Caco-2 (cell line): ENCODE results near the gene KLHL13. TPM values are rescaled to one million over a fixed set of nuclear protein-coding genes. Genes with fewer than 3 reads are reported as not detected.

Source experiments
- BruUV-seq: library from RNA; stranded (reverse); fragments of 400-500 nt; replicated peaks from 2 replicates; lab custom pipeline; 2021; lab: Mats Ljungman, UMichigan
- CTCF ChIA-PET: fragments of 300-600 bp; sonication (Branson Sonifier 250); formaldehyde crosslinking; loops from one replicate; lab custom pipeline; 2022; ENCODE audit warnings: antibody characterized with exemption; lab: Charles Lee
- POLR2A ChIA-PET: fragments of 300-600 bp; sonication (Branson Sonifier 250); formaldehyde crosslinking; loops from one replicate; lab custom pipeline; 2022; ENCODE audit warnings: antibody characterized with exemption; lab: Charles Lee
- DNase-seq, 2 experiments: peaks; one replicate each; pipeline versions ENCODE4 v3.0.0 to v3.0.0-alpha.2; 2020 to 2022
- H3K27me3 ChIP-seq: replicated peaks from 2 replicates; pipeline ENCODE4 v1.6.0; 2011; ENCODE audit warnings: low read length; ENCODE audit not compliant: control insufficient read depth, insufficient read depth
- H3K36me3 ChIP-seq: 2 replicates; pipeline ENCODE4 v1.5.1; 2011; ENCODE audit warnings: low read length; ENCODE audit not compliant: control insufficient read depth, insufficient read depth
- H3K4me1 ChIP-seq: fragments of 250-450 bp; sonication (Bioruptor Pico); 2 replicates; pipeline ENCODE4 v1.5.1; 2020; ENCODE audit warnings: mild to moderate bottlenecking
- H3K4me3 ChIP-seq: 2 replicates; pipeline ENCODE4 v1.5.1; 2011; ENCODE audit warnings: low read depth, mild to moderate bottlenecking, control low read depth, low read length
- H3K9me3 ChIP-seq: fragments of 250-450 bp; sonication (Bioruptor Pico); 2 replicates; pipeline ENCODE4 v1.5.1; 2020; ENCODE audit warnings: mild to moderate bottlenecking, moderate library complexity
- H3K27ac Mint-ChIP-seq: one replicate; pipeline ENCODE4 v1.8.0; 2022; ENCODE audit warnings: mixed read lengths; ENCODE audit not compliant: unreplicated experiment
- H3K27me3 Mint-ChIP-seq: one replicate; pipeline ENCODE4 v1.8.0; 2022; ENCODE audit warnings: mixed read lengths; ENCODE audit not compliant: insufficient read depth, unreplicated experiment
- H3K36me3 Mint-ChIP-seq: one replicate; pipeline ENCODE4 v1.8.0; 2022; ENCODE audit warnings: mild to moderate bottlenecking, mixed read lengths; ENCODE audit not compliant: insufficient read depth, unreplicated experiment
- H3K4me1 Mint-ChIP-seq: one replicate; pipeline ENCODE4 v1.8.0; 2022; ENCODE audit warnings: low read depth, mixed read lengths; ENCODE audit not compliant: unreplicated experiment
- H3K4me3 Mint-ChIP-seq: one replicate; pipeline ENCODE4 v1.8.0; 2022; ENCODE audit warnings: mild to moderate bottlenecking, moderate library complexity, mixed read lengths; ENCODE audit not compliant: unreplicated experiment
- H3K9me3 Mint-ChIP-seq: one replicate; pipeline ENCODE4 v1.8.0; 2022; ENCODE audit warnings: mixed read lengths; ENCODE audit not compliant: unreplicated experiment
- CTCF ChIP-seq, 2 experiments: fragments of 200-600 bp in 1 of 2; IDR thresholded peaks; 1 replicate in 1 of 2; 2 replicates in 1 of 2; pipeline versions ENCODE4 v1.5.1 to v1.8.0; 2011 to 2022; ENCODE audit warnings: antibody characterized with exemption in 1 of 2, control low read depth in 1 of 2, inconsistent platforms in 1 of 2, low read depth in 1 of 2, low read length in 1 of 2, mild to moderate bottlenecking in 1 of 2, moderate library complexity in 1 of 2; ENCODE audit not compliant: insufficient read depth in 1 of 2, severe bottlenecking in 1 of 2, unreplicated experiment in 1 of 2
- intact Hi-C: fragments of 100-400 bp; cut with micrococcal nuclease; formaldehyde crosslinking; loops from one replicate; pipeline ENCODE4 v1.10.0; 2022; ENCODE audit not compliant: unreplicated experiment
- total RNA-seq: library from RNA; stranded (reverse); gene quantifications from 2 replicates; pipeline ENCODE4 v1.2.3, GENCODE V29; 2022

KLHL13 gene
- total RNA-seq, 1 experiment from 2014 or later, result 9.1 TPM

DNA sequence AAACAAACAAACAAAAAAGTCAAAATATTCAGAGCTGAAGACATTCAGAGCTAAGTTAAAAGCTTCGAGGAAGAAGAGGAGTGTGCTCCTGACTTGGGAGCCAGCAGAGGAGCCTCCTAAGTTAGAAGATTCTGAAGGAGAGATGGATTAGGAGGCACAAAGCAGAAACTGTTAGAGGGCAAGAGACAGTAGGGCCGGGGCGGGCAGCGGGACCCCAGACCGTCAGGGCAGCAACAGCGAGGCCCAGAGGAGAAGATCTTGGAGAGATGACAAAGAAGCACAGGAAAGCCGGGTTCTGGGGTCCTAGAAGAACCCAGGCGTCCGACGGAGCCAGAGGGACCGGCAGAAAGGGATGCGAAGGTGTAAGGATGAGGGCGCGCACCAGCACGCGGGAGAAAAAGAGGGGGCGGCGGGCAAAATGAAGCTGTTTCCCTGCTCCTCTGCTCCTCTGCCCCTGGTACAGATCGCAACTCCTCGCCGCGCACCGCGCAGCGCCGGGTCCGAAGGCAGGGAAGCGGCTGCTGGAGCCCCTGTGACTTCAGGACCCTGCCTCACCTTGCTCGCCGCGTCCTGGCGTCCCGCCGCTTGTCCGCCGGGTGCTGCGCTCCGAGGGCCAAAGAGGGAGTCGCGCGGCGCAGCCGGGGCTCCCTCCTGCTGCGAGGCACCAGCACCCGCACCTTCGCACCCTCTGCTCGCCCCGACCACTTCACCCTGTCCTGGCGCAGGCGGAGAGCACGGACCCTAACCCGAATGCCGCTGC is 477 bp downstream of the KLHL13 start:
- Histone ChIP-seq H3K36me3 (no peaks in the 10 kb centered on the region), H3K4me1 (no peaks in the 10 kb centered on the region), H3K4me3 (peak overlapping the region; percentile 79), H3K9me3 (no peaks in the 10 kb centered on the region), H3K27me3 (no peaks in the 10 kb centered on the region)
- DNase-seq, result peak in 1 of 2 experiments; percentile 46
- H3K4me3 Mint-ChIP-seq, result peak overlapping the region; percentile 84
- H3K36me3 Mint-ChIP-seq, result no peaks in the 10 kb centered on the region
- no peak for TF ChIP-seq CTCF (IDR thresholded peaks at IDR 0.05; ENCODE audit: insufficient read depth in 1 of 2, low read depth in 1 of 2, low read length in 1 of 2, severe bottlenecking in 1 of 2, unreplicated experiment in 1 of 2)
- no peaks in the 10 kb centered on the region for H3K27me3 Mint-ChIP-seq
- no peaks in the 10 kb centered on the region for H3K9me3 Mint-ChIP-seq
- ChIA-PET POLR2A (no interaction called here), CTCF (no interaction called here)
- H3K4me1 Mint-ChIP-seq, result peaks cover 20% of the 10 kb centered on the region
- no TSS peak for BruUV-seq
- H3K27ac Mint-ChIP-seq, result peak overlapping the region; percentile 39
- intact Hi-C loops, result loop anchor here (2.0 to 5.0 kb wide), 2 partner anchors 41 to 56 kb away; no protein-coding TSS in a partner anchor

DNA sequence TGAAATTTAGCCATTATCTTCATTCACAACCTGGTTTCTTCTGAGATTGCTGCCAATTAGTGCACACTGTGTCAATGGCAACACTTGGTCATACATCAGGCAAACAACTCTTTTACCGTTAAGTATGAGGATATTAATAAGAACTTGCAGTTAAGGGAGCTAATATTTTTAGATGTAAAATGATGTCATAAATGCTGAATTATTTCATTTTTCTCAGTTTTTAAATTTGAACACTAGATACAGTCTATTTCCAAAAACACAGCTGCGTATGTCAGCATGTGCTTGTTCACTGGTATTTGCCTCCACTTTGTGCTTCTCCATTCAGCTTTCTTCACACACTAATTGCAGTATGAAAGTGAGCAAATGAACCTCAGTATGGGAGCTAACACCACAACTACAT is 1.6 kb downstream of the KLHL13 start:
- no peaks in the 10 kb centered on the region for H3K36me3 ChIP-seq
- no peaks in the 10 kb centered on the region for H3K27me3 ChIP-seq
- BruUV-seq, result no TSS peak
- Mint-ChIP-seq H3K4me1 (peaks cover 20% of the 10 kb centered on the region), H3K27me3 (no peaks in the 10 kb centered on the region), H3K4me3 (peak overlapping the region; percentile 84), H3K9me3 (no peaks in the 10 kb centered on the region), H3K27ac (no peak overlapping the region), H3K36me3 (no peaks in the 10 kb centered on the region)
- H3K9me3 ChIP-seq, result no peaks in the 10 kb centered on the region
- no peak for TF ChIP-seq CTCF (IDR thresholded peaks at IDR 0.05; ENCODE audit: insufficient read depth in 1 of 2, low read depth in 1 of 2, low read length in 1 of 2, severe bottlenecking in 1 of 2, unreplicated experiment in 1 of 2)
- POLR2A ChIA-PET, result no interaction called here
- CTCF ChIA-PET, result no interaction called here
- H3K4me1 ChIP-seq, result no peaks in the 10 kb centered on the region
- H3K4me3 ChIP-seq, result peak overlapping the region; percentile 79; the same call in 1 of the 2 replicates
- DNase-seq, result no peak
- intact Hi-C loops, result loop anchor here (5.0 kb wide), 1 partner anchor 57 kb away; no protein-coding TSS in a partner anchor

GRCh38 chrX:118109065-118109464 is 7.5 kb downstream of the KLHL13 start:
- intact Hi-C loops, result no loop called here
- H3K27me3 ChIP-seq, result no peaks in the 10 kb centered on the region
- H3K36me3 ChIP-seq, result no peaks in the 10 kb centered on the region
- TF ChIP-seq CTCF (IDR thresholded peaks at IDR 0.05; ENCODE audit: insufficient read depth in 1 of 2, low read depth in 1 of 2, low read length in 1 of 2, severe bottlenecking in 1 of 2, unreplicated experiment in 1 of 2), result no peak
- H3K4me3 Mint-ChIP-seq, result no peak overlapping the region
- H3K36me3 Mint-ChIP-seq, result no peaks in the 10 kb centered on the region
- no peaks in the 10 kb centered on the region for H3K9me3 ChIP-seq
- H3K4me3 ChIP-seq, result no peak overlapping the region
- no peak for DNase-seq
- H3K27me3 Mint-ChIP-seq, result no peaks in the 10 kb centered on the region
- peaks cover 13% of the 10 kb centered on the region for H3K4me1 Mint-ChIP-seq
- ChIA-PET CTCF (no interaction called here), POLR2A (no interaction called here)
- H3K9me3 Mint-ChIP-seq, result no peaks in the 10 kb centered on the region
- H3K27ac Mint-ChIP-seq, result no peak overlapping the region
- no TSS peak for BruUV-seq
- H3K4me1 ChIP-seq, result no peaks in the 10 kb centered on the region
